T-cell (primary cell): ENCODE results near the gene RAD9A. TPM values are rescaled to one million over a fixed set of nuclear protein-coding genes. Genes with fewer than 3 reads are reported as not detected.

ENCODE experiments used
- ATAC-seq, 4 experiments: fragments of 200-7000 bp in 3 of 4; fragments of 150-1000 bp in 1 of 4; cut with Tn5 transposase; replicated peaks in 1 of 4; 1 replicate in 3 of 4; 2 replicates in 1 of 4; pipeline ENCODE4 v1.10.0; 2021; ENCODE audit warnings: moderate library complexity in 3 of 4, mild to moderate bottlenecking in 2 of 4, moderate number of reproducible peaks in 1 of 4
- CTCF ChIA-PET, 2 donors: fragments of 300-600 bp; sonication (Branson Sonifier 250); formaldehyde crosslinking; loops; one replicate each; lab custom pipeline; 2022; ENCODE audit warnings: antibody characterized with exemption in 2 of 2; lab: Charles Lee
- POLR2A ChIA-PET, 2 donors: fragments of 300-600 bp; sonication (Branson Sonifier 250); formaldehyde crosslinking; loops; one replicate each; lab custom pipeline; 2022; ENCODE audit warnings: antibody characterized with exemption in 2 of 2; lab: Charles Lee
- DNase-seq, 35 experiments: peaks; one replicate each; pipeline versions ENCODE4 v3.0.0 to v3.0.0-alpha.2; 2013 to 2023
- H3K27ac ChIP-seq: one replicate; pipeline ENCODE4 v1.5.1; 2013; ENCODE audit warnings: low read length
- H3K27me3 ChIP-seq, 2 experiments: replicated peaks in 1 of 2; 1 replicate in 1 of 2; 2 replicates in 1 of 2; pipeline versions ENCODE4 v1.6.1 to v1.7.0; 2013; ENCODE audit warnings: low read length in 1 of 2, mixed read lengths in 1 of 2; ENCODE audit not compliant: control insufficient read depth in 2 of 2, insufficient read depth in 2 of 2; ENCODE audit errors: extremely low read depth in 1 of 2
- H3K36me3 ChIP-seq, 2 donors: 1 replicate in 1 of 2; 2 replicates in 1 of 2; pipeline versions ENCODE4 v1.6.1 to v1.7.0; 2013; ENCODE audit warnings: low read length in 1 of 2; ENCODE audit not compliant: control insufficient read depth in 2 of 2, insufficient read depth in 1 of 2; ENCODE audit errors: extremely low read depth in 1 of 2
- H3K4me1 ChIP-seq, 2 experiments: 1 replicate in 1 of 2; 2 replicates in 1 of 2; pipeline versions ENCODE4 v1.6.1 to v1.7.0; 2013; ENCODE audit warnings: low read length in 2 of 2, mixed read lengths in 1 of 2; ENCODE audit not compliant: insufficient read depth in 2 of 2, control insufficient read depth in 1 of 2; ENCODE audit errors: extremely low read depth in 1 of 2
- H3K4me3 ChIP-seq, 2 donors: 1 replicate in 1 of 2; 2 replicates in 1 of 2; pipeline versions ENCODE4 v1.5.1 to v1.7.0; 2013; ENCODE audit warnings: mild to moderate bottlenecking in 2 of 2, low read length in 1 of 2, moderate library complexity in 1 of 2; ENCODE audit not compliant: control insufficient read depth in 1 of 2; ENCODE audit errors: extremely low read depth in 1 of 2
- H3K9me3 ChIP-seq: 2 replicates; pipeline ENCODE4 v1.7.0; 2013
- H3K27ac Mint-ChIP-seq, 2 donors: one replicate each; pipeline ENCODE4 v1.8.0; 2020 to 2021; ENCODE audit warnings: mild to moderate bottlenecking in 2 of 2, mixed read lengths in 2 of 2
- H3K27me3 Mint-ChIP-seq, 2 donors: one replicate each; pipeline ENCODE4 v1.8.0; 2021 to 2022; ENCODE audit warnings: mixed read lengths in 2 of 2
- H3K36me3 Mint-ChIP-seq: one replicate; pipeline ENCODE4 v1.8.0; 2021; ENCODE audit warnings: mixed read lengths
- H3K4me1 Mint-ChIP-seq, 3 donors: one replicate each; pipeline ENCODE4 v1.8.0; 2020 to 2022; ENCODE audit warnings: mixed read lengths in 3 of 3, mild to moderate bottlenecking in 1 of 3
- H3K4me3 Mint-ChIP-seq, 3 donors: one replicate each; pipeline ENCODE4 v1.8.0; 2020 to 2022; ENCODE audit warnings: mild to moderate bottlenecking in 3 of 3, mixed read lengths in 3 of 3, moderate library complexity in 3 of 3
- H3K9me3 Mint-ChIP-seq, 3 donors: one replicate each; pipeline ENCODE4 v1.8.0; 2020 to 2022; ENCODE audit warnings: mixed read lengths in 3 of 3
- WGBS: methylation state at CpG from one replicate; pipeline ENCODE4 v1.1.5; 2013; ENCODE audit warnings: missing lambda C conversion rate; ENCODE audit not compliant: insufficient coverage; 5-methylcytosine and 5-hydroxymethylcytosine counted together
- total RNA-seq, 35 experiments: library from RNA in 6 of 35; stranded (reverse) in 6 of 35; fragments of 120-200 nt in 1 of 35; gene quantifications; one replicate each; pipeline versions ENCODE4 v1.2.1 to v1.2.4 and lab custom pipeline; 2013 to 2026

Gene RAD9A
- total RNA-seq, 5 donors from 2014 or later (not counting 1 experiment from before 2014, with no cell fraction given) = 34.9 to 63.8 (median 56.2) TPM

DNA sequence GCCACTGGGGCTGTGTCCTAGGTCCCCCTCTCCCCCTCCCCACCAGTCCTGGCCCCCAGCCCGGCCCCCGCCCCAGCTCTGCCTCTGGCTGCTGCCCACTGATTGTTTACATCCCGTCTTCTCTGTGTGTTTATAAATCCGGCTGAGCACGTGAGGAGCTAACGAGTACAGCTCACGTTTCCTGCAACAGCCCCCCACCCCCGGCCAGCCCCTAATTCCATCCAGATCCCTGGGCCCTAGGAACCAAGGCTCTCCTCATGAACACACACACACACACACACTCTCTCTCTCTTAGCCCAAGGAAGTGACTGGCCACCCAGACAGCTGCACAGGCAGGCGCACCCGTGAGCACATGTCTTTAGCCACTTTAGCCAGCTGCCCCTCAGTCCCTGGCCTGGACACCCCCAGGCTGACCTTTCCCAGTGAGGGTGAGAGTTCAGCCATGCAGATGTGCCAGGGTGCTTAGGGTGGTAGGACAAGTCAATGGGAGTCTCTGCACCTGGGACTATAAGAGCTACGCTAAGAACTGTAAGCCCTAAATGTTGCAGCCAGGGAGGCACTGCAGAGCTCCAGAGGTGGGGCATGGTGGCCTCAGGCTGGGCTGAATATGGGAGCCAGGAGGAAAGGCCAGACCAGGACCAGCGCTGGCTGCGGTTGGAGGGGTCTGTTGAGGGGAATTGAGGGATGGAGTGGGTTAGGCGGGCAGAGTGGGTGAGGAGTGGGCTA is 21.3 kb upstream of the RAD9A start:
- Histone ChIP-seq H3K9me3 (no peaks in the 10 kb centered on the region), H3K4me3 (no peak overlapping the region), H3K27me3 (peaks cover 0 to 25% of the 10 kb centered on the region in 2 experiments), H3K4me1 (peaks cover 8 to 87% of the 10 kb centered on the region in 2 experiments), H3K27ac (peak overlapping the region; percentile 9), H3K36me3 (no peaks in the 10 kb centered on the region)
- peaks cover 10 to 17% of the 10 kb centered on the region in 2 donors for H3K27me3 Mint-ChIP-seq
- no peaks in the 10 kb centered on the region for H3K36me3 Mint-ChIP-seq
- DNase-seq = no peak
- ChIA-PET CTCF (interaction anchor here in 1 of 2 donors (0.5 to 2.5 kb wide), 9 partner anchors 9 to 291 kb away, joined by 3 to 6 read pairs (median 3); no protein-coding TSS in a partner anchor), POLR2A (interaction anchor here (0.6 to 1.8 kb wide), 3 partner anchors 17 to 44 kb away, joined by 3 to 17 read pairs (median 5); partner anchors contain the start of gene POLD4 (in 1 of the 2))
- peak overlapping the region; percentile 28 to 82 (median 53) for H3K4me3 Mint-ChIP-seq
- no peaks in the 10 kb centered on the region for H3K9me3 Mint-ChIP-seq
- peak overlapping the region; percentile 75 to 86 for H3K27ac Mint-ChIP-seq
- ATAC-seq = no peak
- H3K4me1 Mint-ChIP-seq = peaks cover 59 to 73% (median 61%) of the 10 kb centered on the region in 3 donors
- WGBS = 57% methylated on average over 8 of the region's 14 CpGs

DNA sequence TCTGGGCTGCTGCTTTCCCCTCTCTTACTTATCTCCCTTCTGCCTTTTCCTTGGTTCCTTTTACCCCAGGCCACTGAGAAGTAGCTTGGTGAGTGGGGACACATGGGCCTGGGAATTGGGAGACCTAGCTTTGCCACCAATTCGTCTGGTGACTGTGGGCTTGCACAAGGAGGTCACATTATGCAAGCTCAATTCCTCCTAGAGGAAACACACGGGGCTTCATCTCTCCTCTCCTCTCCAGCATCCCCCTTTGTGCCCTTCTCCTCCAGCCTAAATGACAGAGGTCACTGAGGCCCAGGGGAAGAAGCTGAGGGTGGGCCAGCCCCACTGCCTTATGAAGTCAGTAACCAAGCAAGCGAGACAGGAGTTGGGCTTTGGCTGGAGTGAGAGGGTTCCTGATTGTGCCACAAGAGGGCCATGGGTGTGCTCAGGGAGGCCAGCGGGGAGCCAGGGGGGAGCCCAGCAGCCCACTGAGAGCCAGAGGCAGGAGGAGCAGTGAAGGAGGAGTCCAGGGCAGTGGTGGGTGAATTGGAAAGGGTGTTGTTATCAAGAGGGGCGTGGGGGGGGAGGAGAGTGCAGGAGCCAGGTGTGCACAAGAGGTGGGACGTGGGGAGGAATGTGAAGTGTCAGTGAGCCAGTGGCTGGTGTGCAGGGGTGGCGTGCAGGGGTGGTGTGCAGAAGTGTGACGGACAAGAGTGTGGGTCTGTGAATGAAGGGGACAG is 20.4 kb upstream of the RAD9A start:
- CTCF ChIA-PET = interaction anchor here (0.8 to 1.4 kb wide), 4 partner anchors 11 to 20 kb away, joined by 3 to 5 read pairs (median 4); no protein-coding TSS in a partner anchor
- DNase-seq = peak in 9 of 35 experiments; percentile 15 to 61 (median 35)
- Mint-ChIP-seq H3K9me3 (no peaks in the 10 kb centered on the region), H3K4me1 (peaks cover 57 to 68% (median 58%) of the 10 kb centered on the region in 3 donors), H3K36me3 (no peaks in the 10 kb centered on the region), H3K4me3 (peak overlapping the region; percentile 78 to 87 (median 82)), H3K27ac (peak overlapping the region; percentile 86 to 88), H3K27me3 (peaks cover 10 to 17% of the 10 kb centered on the region in 2 donors)
- Histone ChIP-seq H3K4me3 (peak overlapping the region in 1 of 2 donors; percentile 42), H3K27me3 (peaks cover 0 to 31% of the 10 kb centered on the region in 2 experiments), H3K27ac (peak overlapping the region; percentile 36), H3K36me3 (no peaks in the 10 kb centered on the region), H3K9me3 (no peaks in the 10 kb centered on the region), H3K4me1 (peaks cover 8 to 87% of the 10 kb centered on the region in 2 experiments)
- POLR2A ChIA-PET = interaction anchor here in 1 of 2 donors (1.8 kb wide), 1 partner anchor 18 kb away, joined by 5 read pairs; the partner anchor contains the start of gene POLD4
- peak in 2 of 4 experiments; percentile 21 to 26 for ATAC-seq
- 67% methylated on average over 6 of the region's 8 CpGs for WGBS

DNA sequence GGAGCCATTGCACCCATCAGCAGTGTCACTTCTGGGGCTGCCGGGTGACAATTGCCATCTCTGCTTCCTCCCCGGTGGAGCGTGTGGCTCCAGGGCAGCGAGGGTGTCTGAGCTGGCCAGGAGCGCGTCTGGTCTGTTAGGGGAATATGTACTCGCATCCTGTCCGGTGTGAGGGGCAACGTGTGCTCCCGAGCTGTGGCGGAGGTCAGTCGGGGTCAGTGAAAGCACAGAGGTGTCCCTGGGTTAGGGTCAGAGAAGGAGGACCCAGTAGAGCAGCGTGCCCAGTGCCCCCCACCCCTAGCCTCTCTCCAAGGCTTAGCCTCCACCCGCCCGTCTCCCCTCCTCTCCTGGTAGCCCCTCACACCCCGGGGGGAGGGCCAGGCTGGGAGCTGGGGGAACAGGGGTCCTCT is 19.9 kb upstream of the RAD9A start:
- CTCF ChIA-PET = interaction anchor here (0.5 to 1.2 kb wide), 2 partner anchors 9 to 21 kb away, joined by 3 read pairs; no protein-coding TSS in a partner anchor
- H3K27me3 ChIP-seq = peaks cover 0 to 34% of the 10 kb centered on the region in 2 experiments
- POLR2A ChIA-PET = no interaction called here
- DNase-seq (peak in 1 of 35 experiments; percentile 35), ATAC-seq (peak in 2 of 4 experiments; percentile 7 to 10)
- H3K36me3 Mint-ChIP-seq = no peaks in the 10 kb centered on the region
- peaks cover 10 to 17% of the 10 kb centered on the region in 2 donors for H3K27me3 Mint-ChIP-seq
- H3K4me1 Mint-ChIP-seq = peaks cover 57 to 64% (median 58%) of the 10 kb centered on the region in 3 donors
- peak overlapping the region in 1 of 2 donors; percentile 42 for H3K4me3 ChIP-seq
- peaks cover 8 to 82% of the 10 kb centered on the region in 2 experiments for H3K4me1 ChIP-seq
- no peaks in the 10 kb centered on the region for H3K9me3 Mint-ChIP-seq
- H3K36me3 ChIP-seq = no peaks in the 10 kb centered on the region
- peak overlapping the region; percentile 36 for H3K27ac ChIP-seq
- WGBS = 21% methylated on average over 7 of the region's 16 CpGs
- H3K27ac Mint-ChIP-seq = peak overlapping the region; percentile 86 to 88
- peak overlapping the region; percentile 78 to 87 (median 82) for H3K4me3 Mint-ChIP-seq
- no peaks in the 10 kb centered on the region for H3K9me3 ChIP-seq

DNA sequence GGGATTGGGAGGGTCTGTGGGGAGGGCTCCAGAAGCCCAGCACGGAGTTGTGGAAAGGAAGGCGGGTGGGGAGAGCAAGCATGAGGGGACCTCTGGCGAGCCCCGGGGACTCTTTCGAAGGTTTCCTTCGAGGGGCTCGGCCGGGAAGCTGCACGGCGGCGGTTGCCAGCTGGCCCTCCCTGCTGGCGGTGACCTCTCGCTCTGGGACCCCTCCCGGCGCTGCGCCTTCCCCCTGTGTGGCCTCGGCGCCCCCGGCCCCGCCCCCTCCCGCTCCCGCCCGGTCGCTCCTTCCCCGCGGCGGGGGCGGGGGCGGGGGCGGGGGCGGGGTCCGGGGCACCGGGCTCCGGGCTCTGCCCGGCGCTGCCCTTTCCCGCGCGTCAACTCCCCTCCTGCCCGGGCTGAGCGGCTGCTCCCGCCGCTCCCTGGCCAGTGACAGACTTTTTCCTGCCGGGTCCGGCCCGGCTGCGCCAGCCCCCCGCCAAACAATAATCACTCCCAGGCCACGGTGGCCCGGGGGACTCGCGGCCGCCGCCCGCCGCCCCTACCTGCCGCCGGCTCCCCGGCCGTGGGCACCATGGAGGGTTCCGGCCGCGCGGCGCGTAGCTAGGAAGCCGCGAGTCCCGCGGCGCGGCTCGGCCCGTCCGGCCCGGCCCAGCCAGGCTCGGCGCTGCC is 19.3 kb upstream of the RAD9A start:
- no peaks in the 10 kb centered on the region for H3K36me3 ChIP-seq
- ATAC-seq (peak in 2 of 4 experiments; percentile 1 to 6), DNase-seq (peak in 1 of 35 experiments; percentile 37)
- H3K27me3 ChIP-seq = peaks cover 0 to 35% of the 10 kb centered on the region in 2 experiments
- CTCF ChIA-PET = interaction anchor here (0.5 to 1.7 kb wide), 4 partner anchors 9 to 21 kb away, joined by 3 to 30 read pairs (median 3); partner anchors contain the start of gene POLD4 (in 1 of the 2)
- Mint-ChIP-seq H3K9me3 (no peaks in the 10 kb centered on the region), H3K4me1 (peaks cover 57 to 64% (median 58%) of the 10 kb centered on the region in 3 donors), H3K27ac (no peak overlapping the region), H3K4me3 (peak overlapping the region in 2 of 3 donors; percentile 78 to 82), H3K27me3 (peaks cover 10 to 17% of the 10 kb centered on the region in 2 donors), H3K36me3 (no peaks in the 10 kb centered on the region)
- POLR2A ChIA-PET = no interaction called here
- peak overlapping the region; percentile 36 for H3K27ac ChIP-seq
- H3K4me1 ChIP-seq = peaks cover 8 to 76% of the 10 kb centered on the region in 2 experiments
- WGBS = under 1% methylated on average over 78 of the region's 78 CpGs
- no peaks in the 10 kb centered on the region for H3K9me3 ChIP-seq
- H3K4me3 ChIP-seq = peak overlapping the region in 1 of 2 donors; percentile 42

DNA sequence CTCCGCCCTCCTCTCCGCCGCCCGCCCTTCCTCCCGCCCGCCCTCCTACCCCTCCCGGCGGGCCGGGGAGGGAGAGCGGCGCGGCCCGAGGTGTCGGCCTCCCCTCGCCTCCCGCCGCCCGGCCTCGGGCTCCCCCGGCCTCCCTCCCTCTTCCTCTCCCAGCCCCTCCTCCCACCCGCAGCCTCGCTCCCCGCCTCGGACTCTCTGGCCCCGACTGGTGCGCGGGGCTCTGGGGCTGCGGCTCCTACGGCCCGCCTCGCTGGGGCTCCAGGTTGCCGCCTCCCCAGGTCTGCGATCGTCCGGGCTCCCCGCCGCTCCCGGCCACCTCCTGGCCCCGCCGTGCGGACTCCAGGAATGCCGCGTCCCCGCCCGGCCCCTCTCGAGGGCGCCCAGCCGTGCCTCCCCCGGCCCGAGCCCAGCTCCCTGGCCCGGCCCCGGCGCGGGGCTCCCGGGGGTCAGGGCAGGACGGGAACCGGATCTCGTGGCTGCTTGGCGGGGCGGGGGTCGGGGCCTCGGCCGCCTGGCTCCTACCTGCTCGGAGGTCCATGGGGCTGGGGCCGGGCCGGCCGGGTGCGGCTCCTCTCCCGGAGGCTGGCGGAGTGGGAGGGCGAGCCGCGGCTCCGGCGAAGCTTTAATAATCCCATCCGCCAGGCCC is 18.7 kb upstream of the RAD9A start, which contains the start of gene CLCF1:
Gene CLCF1 (minus strand): TSS at position 606 of the 655 bp plus-strand sequence. CDS start 59 bp downstream, at position 547.
- peak within 1 kb of the TSS; percentile 89 to 93 for H3K27ac Mint-ChIP-seq
- no peaks in the 10 kb centered on the region for H3K36me3 ChIP-seq
- DNase-seq (peak in 3 of 35 experiments; percentile 22 to 50 (median 27)), ATAC-seq (peak; percentile 14 to 36 (median 25))
- no peaks in the 10 kb centered on the region for H3K36me3 Mint-ChIP-seq
- peaks cover 51 to 57% (median 52%) of the 10 kb centered on the region in 3 donors for H3K4me1 Mint-ChIP-seq
- peaks cover 8 to 70% of the 10 kb centered on the region in 2 experiments for H3K4me1 ChIP-seq
- no peaks in the 10 kb centered on the region for H3K9me3 ChIP-seq
- ChIA-PET CTCF (interaction anchor here (0.6 to 1.7 kb wide), 10 partner anchors 9 to 120 kb away, joined by 3 to 30 read pairs (median 8); partner anchors contain the start of genes AIP (in 1 of the 2) and POLD4 (in 1 of the 2)), POLR2A (interaction anchor here in 1 of 2 donors (0.6 to 0.7 kb wide), 2 partner anchors 28 to 366 kb away, joined by 5 to 6 read pairs; no protein-coding TSS in a partner anchor)
- WGBS = under 1% methylated on average over 62 of the region's 76 CpGs
- peak within 1 kb of the TSS; percentile 45 to 46 for H3K4me3 ChIP-seq
- no peaks in the 10 kb centered on the region for H3K9me3 Mint-ChIP-seq
- peak within 1 kb of the TSS; percentile 87 to 93 (median 89) for H3K4me3 Mint-ChIP-seq
- H3K27me3 ChIP-seq = peaks cover 0 to 38% of the 10 kb centered on the region in 2 experiments
- peaks cover 10 to 17% of the 10 kb centered on the region in 2 donors for H3K27me3 Mint-ChIP-seq
- H3K27ac ChIP-seq = peak within 1 kb of the TSS; percentile 20
